Trophoblast cell (in vitro differentiated cells and primary cell): ENCODE data around the gene ATP9B.

Source experiments
- DNase-seq, 2 donors: peaks; one replicate each; pipeline ENCODE4 v3.0.0-alpha.2; 2016
- H2AFZ ChIP-seq: 2 replicates; pipeline ENCODE4 v1.6.1; 2013; ENCODE audit warnings: low read length, moderate library complexity, mild to moderate bottlenecking; ENCODE audit not compliant: insufficient read depth, poor library complexity
- H2AK5ac ChIP-seq: 2 replicates; pipeline ENCODE4 v1.6.1; 2013; ENCODE audit warnings: mild to moderate bottlenecking, low read length
- H2BK120ac ChIP-seq: 2 replicates; pipeline ENCODE4 v1.6.1; 2013; ENCODE audit warnings: low read length, mild to moderate bottlenecking, moderate library complexity; ENCODE audit not compliant: insufficient read depth, poor library complexity
- H2BK12ac ChIP-seq: 2 replicates; pipeline ENCODE4 v1.6.1; 2013; ENCODE audit warnings: mild to moderate bottlenecking, low read length, moderate library complexity
- H2BK5ac ChIP-seq: 2 replicates; pipeline ENCODE4 v1.6.1; 2013; ENCODE audit warnings: low read length, low read depth, moderate library complexity, mild to moderate bottlenecking; ENCODE audit not compliant: poor library complexity
- H3K14ac ChIP-seq: 2 replicates; pipeline ENCODE4 v1.6.1; 2013; ENCODE audit warnings: mild to moderate bottlenecking, low read length
- H3K18ac ChIP-seq: 2 replicates; pipeline ENCODE4 v1.6.1; 2013; ENCODE audit warnings: mild to moderate bottlenecking, low read length
- H3K23ac ChIP-seq: 2 replicates; pipeline ENCODE4 v1.6.1; 2013; ENCODE audit warnings: low read length
- H3K27ac ChIP-seq: 2 replicates; pipeline ENCODE4 v1.5.1; 2013; ENCODE audit warnings: low read depth, mild to moderate bottlenecking, inconsistent platforms, low read length, moderate library complexity
- H3K27me3 ChIP-seq: 2 replicates; pipeline ENCODE4 v1.6.1; 2013; ENCODE audit warnings: inconsistent platforms, mild to moderate bottlenecking, low read length, moderate library complexity; ENCODE audit not compliant: insufficient read depth
- H3K36me3 ChIP-seq, 2 experiments: 1 replicate in 1 of 2; 2 replicates in 1 of 2; pipeline ENCODE4 v1.6.1; 2013; ENCODE audit warnings: low read length in 2 of 2, mild to moderate bottlenecking in 2 of 2, moderate library complexity in 1 of 2; ENCODE audit not compliant: insufficient read depth in 2 of 2, control insufficient read depth in 1 of 2
- H3K4ac ChIP-seq: 2 replicates; pipeline ENCODE4 v1.6.1; 2013; ENCODE audit warnings: low read depth, mild to moderate bottlenecking, low read length, moderate library complexity
- H3K4me1 ChIP-seq, 2 experiments: 1 replicate in 1 of 2; 2 replicates in 1 of 2; pipeline ENCODE4 v1.6.1; 2013; ENCODE audit warnings: low read length in 2 of 2, mild to moderate bottlenecking in 2 of 2, moderate library complexity in 1 of 2; ENCODE audit not compliant: insufficient read depth in 2 of 2, control insufficient read depth in 1 of 2
- H3K4me2 ChIP-seq: 2 replicates; pipeline ENCODE4 v1.6.1; 2013; ENCODE audit warnings: inconsistent platforms, mild to moderate bottlenecking, low read length, moderate library complexity
- H3K4me3 ChIP-seq: 2 replicates; pipeline ENCODE4 v1.5.1; 2013; ENCODE audit warnings: mild to moderate bottlenecking, low read depth, low read length, inconsistent platforms
- H3K79me1 ChIP-seq: one replicate; pipeline ENCODE4 v1.6.1; 2013; ENCODE audit warnings: low read length
- H3K79me2 ChIP-seq: 2 replicates; pipeline ENCODE4 v1.6.1; 2013; ENCODE audit warnings: low read length, mild to moderate bottlenecking; ENCODE audit not compliant: control insufficient read depth, insufficient read depth, poor library complexity
- H3K9ac ChIP-seq: 2 replicates; pipeline ENCODE4 v1.6.1; 2013; ENCODE audit warnings: mild to moderate bottlenecking, low read length
- H3K9me3 ChIP-seq: 2 replicates; pipeline ENCODE4 v1.6.1; 2013; ENCODE audit warnings: low read depth, mild to moderate bottlenecking, control low read depth, inconsistent platforms, low read length; ENCODE audit not compliant: insufficient read depth
- H4K12ac ChIP-seq: 2 replicates; pipeline ENCODE4 v1.6.1; 2013; ENCODE audit warnings: low read depth, mild to moderate bottlenecking, low read length, moderate library complexity
- H4K8ac ChIP-seq: 2 replicates; pipeline ENCODE4 v1.6.1; 2013; ENCODE audit warnings: low read depth, mild to moderate bottlenecking, low read length, moderate library complexity
- H4K91ac ChIP-seq: one replicate; pipeline ENCODE4 v1.6.1; 2013; ENCODE audit warnings: low read depth, mild to moderate bottlenecking, low read length, moderate library complexity
- WGBS: extraction: QIAGEN DNeasy Blood & Tissue Kit; methylation state at CpG from one replicate; pipeline ENCODE4 v1.1.7; 2013; ENCODE audit warnings: missing lambda C conversion rate; ENCODE audit not compliant: insufficient read length, insufficient coverage; ENCODE audit errors: extremely low coverage; 5-methylcytosine and 5-hydroxymethylcytosine counted together

ATP9B gene

DNA sequence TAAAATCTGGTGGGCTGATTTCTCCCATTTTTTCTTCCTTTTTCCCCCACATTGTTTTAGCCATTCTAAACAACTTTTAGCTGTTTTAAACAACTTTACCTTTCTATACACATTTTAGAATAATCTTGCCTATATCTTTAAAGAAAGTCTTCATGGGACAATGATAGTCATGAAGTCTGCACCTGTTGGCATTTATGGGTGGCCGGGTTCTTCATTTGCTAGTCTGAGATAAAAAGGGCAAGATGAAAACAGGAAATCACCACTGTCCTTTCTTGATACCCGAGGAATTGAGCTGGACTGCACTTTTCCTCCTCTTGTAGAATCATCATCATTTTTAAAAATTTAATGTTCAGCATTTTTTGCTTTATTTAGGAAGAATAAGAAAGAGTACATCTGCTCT is 104.5 kb downstream of the ATP9B start:
- H3K18ac ChIP-seq, result no peak overlapping the region
- no peak overlapping the region for H3K4me2 ChIP-seq
- no peak for DNase-seq
- WGBS, result no CpG with 5 or more reads among the region's 2 CpGs
- no peak overlapping the region for H2AFZ ChIP-seq
- H3K79me2 ChIP-seq, result no peaks in the 10 kb centered on the region
- H4K8ac ChIP-seq, result no peak overlapping the region
- no peak overlapping the region for H3K23ac ChIP-seq
- H2BK12ac ChIP-seq, result no peak overlapping the region
- no peak overlapping the region for H3K4ac ChIP-seq
- H3K9me3 ChIP-seq, result peaks cover 3% of the 10 kb centered on the region
- H3K4me3 ChIP-seq, result no peak overlapping the region
- H2AK5ac ChIP-seq, result no peak overlapping the region
- no peaks in the 10 kb centered on the region for H3K4me1 ChIP-seq
- H3K9ac ChIP-seq, result no peak overlapping the region
- peaks cover 0 to 5% of the 10 kb centered on the region in 2 experiments for H3K36me3 ChIP-seq
- no peak overlapping the region for H3K27ac ChIP-seq
- no peak overlapping the region for H3K14ac ChIP-seq
- H3K27me3 ChIP-seq, result no peaks in the 10 kb centered on the region
- H3K79me1 ChIP-seq, result no peaks in the 10 kb centered on the region
- H4K12ac ChIP-seq, result no peak overlapping the region
- H4K91ac ChIP-seq, result no peak overlapping the region
- no peak overlapping the region for H2BK5ac ChIP-seq
- no peak overlapping the region for H2BK120ac ChIP-seq

DNA sequence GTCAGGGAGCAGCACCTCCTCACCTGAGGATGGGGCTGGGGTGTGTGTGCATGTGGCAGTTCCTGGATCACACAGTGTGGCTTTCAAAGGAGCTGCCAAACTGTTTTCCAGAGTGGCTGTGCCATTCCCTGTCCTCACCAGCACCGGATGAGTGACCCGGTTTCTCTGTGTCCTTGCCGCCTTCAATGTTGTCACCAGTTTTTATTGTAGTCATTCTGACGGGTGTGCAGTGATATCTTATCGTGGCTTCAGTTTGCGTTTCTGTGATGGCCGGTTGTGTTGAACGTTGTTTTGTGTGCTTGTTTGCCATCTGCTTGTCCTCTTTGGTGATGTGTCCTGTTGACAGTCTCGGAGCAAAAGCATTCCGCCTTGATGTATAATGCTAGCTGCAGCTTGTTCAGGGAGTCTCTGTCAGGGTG is 108.9 kb downstream of the ATP9B start:
- H3K23ac ChIP-seq, result no peak overlapping the region
- H3K79me2 ChIP-seq, result no peaks in the 10 kb centered on the region
- no peak overlapping the region for H2BK120ac ChIP-seq
- H4K91ac ChIP-seq, result no peak overlapping the region
- no peak overlapping the region for H4K8ac ChIP-seq
- H2AK5ac ChIP-seq, result no peak overlapping the region
- no peak for DNase-seq
- H3K27me3 ChIP-seq, result no peaks in the 10 kb centered on the region
- no peak overlapping the region for H3K14ac ChIP-seq
- H3K18ac ChIP-seq, result no peak overlapping the region
- H3K27ac ChIP-seq, result no peak overlapping the region
- H4K12ac ChIP-seq, result no peak overlapping the region
- no peaks in the 10 kb centered on the region for H3K4me1 ChIP-seq
- no peak overlapping the region for H2BK5ac ChIP-seq
- H3K9ac ChIP-seq, result no peak overlapping the region
- H2BK12ac ChIP-seq, result no peak overlapping the region
- no peak overlapping the region for H3K4ac ChIP-seq
- no peak overlapping the region for H3K4me2 ChIP-seq
- no peak overlapping the region for H2AFZ ChIP-seq
- H3K9me3 ChIP-seq, result peaks cover 1% of the 10 kb centered on the region
- no CpG with 5 or more reads among the region's 10 CpGs for WGBS
- H3K4me3 ChIP-seq, result no peak overlapping the region
- H3K36me3 ChIP-seq, result peaks cover 0 to 5% of the 10 kb centered on the region in 2 experiments
- H3K79me1 ChIP-seq, result no peaks in the 10 kb centered on the region

DNA sequence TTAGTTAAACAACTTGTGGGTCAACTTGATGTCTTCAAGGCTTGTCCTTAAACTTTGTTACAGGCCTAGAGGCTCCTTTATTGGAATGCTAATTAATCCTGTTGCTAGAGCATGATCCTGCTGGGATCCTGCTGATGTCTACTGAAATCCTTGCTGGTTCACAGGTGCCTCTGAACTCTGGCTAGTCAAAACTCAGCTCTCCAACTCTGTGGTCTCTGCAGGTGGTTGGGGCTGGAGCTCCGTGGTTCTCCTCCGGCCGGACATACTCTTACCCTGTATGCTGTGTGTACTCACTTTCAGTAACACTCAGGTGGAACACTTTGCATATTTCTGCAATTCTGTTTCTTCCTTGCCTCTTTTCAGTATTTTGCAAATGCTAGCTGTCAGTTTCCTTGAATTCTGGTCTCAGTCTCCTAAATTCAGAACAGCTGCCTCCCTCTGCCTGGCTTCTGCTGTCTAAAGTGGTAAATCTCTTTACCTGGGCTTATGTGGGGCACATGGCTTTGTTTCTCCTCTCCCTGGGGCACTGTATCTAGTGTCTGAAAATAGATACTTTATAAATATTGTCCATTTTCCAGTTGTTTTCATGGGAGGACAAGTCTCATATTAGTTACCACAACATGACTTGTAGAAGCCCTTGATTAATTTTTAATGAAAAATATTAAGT is 113.0 kb downstream of the ATP9B start:
- H3K4me3 ChIP-seq, result no peak overlapping the region
- no peak overlapping the region for H4K8ac ChIP-seq
- H2BK120ac ChIP-seq, result no peak overlapping the region
- H3K4ac ChIP-seq, result no peak overlapping the region
- no peak overlapping the region for H3K14ac ChIP-seq
- peaks cover 0 to 3% of the 10 kb centered on the region in 2 experiments for H3K36me3 ChIP-seq
- H3K79me1 ChIP-seq, result no peaks in the 10 kb centered on the region
- WGBS, result no CpG with 5 or more reads among the region's 3 CpGs
- no peak overlapping the region for H3K4me2 ChIP-seq
- H3K27ac ChIP-seq, result no peak overlapping the region
- H2BK12ac ChIP-seq, result no peak overlapping the region
- H3K4me1 ChIP-seq, result peaks cover 0 to under 1% of the 10 kb centered on the region in 2 experiments
- no peak overlapping the region for H4K12ac ChIP-seq
- no peaks in the 10 kb centered on the region for H3K27me3 ChIP-seq
- no peak overlapping the region for H2BK5ac ChIP-seq
- H3K9ac ChIP-seq, result no peak overlapping the region
- no peaks in the 10 kb centered on the region for H3K9me3 ChIP-seq
- H2AK5ac ChIP-seq, result no peak overlapping the region
- no peak overlapping the region for H4K91ac ChIP-seq
- H2AFZ ChIP-seq, result no peak overlapping the region
- H3K18ac ChIP-seq, result no peak overlapping the region
- H3K23ac ChIP-seq, result no peak overlapping the region
- H3K79me2 ChIP-seq, result no peaks in the 10 kb centered on the region
- no peak for DNase-seq

DNA sequence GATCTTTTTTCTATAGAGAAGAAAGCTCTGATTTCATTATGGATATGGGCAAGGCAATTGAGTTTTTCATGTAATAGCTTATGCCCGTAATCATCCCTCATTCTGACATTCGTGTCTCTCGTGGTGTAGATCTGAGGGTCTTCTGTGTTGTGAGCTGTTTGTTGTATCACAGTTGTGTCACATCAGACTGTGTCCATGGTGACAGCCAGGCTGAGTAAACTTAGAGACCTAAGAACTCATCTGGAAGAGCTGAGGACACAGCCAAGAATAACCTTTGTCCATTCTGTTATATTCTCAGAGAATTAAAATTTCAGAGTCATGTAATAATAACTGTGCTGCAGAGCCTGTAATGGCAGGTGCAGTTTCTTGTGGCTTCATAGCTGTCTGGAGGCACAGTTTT is 116.5 kb downstream of the ATP9B start:
- WGBS, result no CpG with 5 or more reads among the region's 3 CpGs
- Histone ChIP-seq H2BK5ac (no peak overlapping the region), H2AFZ (no peak overlapping the region), H4K12ac (no peak overlapping the region), H3K79me1 (no peaks in the 10 kb centered on the region), H3K4me1 (peaks cover 0 to 2% of the 10 kb centered on the region in 2 experiments), H3K4me3 (no peak overlapping the region), H3K79me2 (no peaks in the 10 kb centered on the region), H3K9ac (no peak overlapping the region), H3K27ac (no peak overlapping the region), H3K4me2 (no peak overlapping the region), H2BK120ac (no peak overlapping the region), H3K9me3 (no peaks in the 10 kb centered on the region), H2BK12ac (no peak overlapping the region), H3K36me3 (no peaks in the 10 kb centered on the region), H4K91ac (no peak overlapping the region), H4K8ac (no peak overlapping the region), H3K14ac (no peak overlapping the region), H3K27me3 (no peaks in the 10 kb centered on the region), H3K4ac (no peak overlapping the region), H3K18ac (no peak overlapping the region), H2AK5ac (no peak overlapping the region), H3K23ac (no peak overlapping the region)
- no peak for DNase-seq
